ENCODE results near the gene MYO7B. TPM values are rescaled to one million over a fixed set of nuclear protein-coding genes. Genes with fewer than 3 reads are reported as not detected.

The MYO7B gene
- total and polyA plus RNA-seq, 9 of the 15 experiments (the other 6 are each of a cell fraction or from before 2014, with no cell fraction given): 0.08 TPM; not detected in 8

GRCh38 chr2:127574656-127575055, 39.2 kb downstream of the MYO7B start:
- ATAC-seq (no peak), FAIRE-seq (no peak), DNase-seq (ENCODE audit: extremely low read depth in 1 of 4, low spot score in 3 of 4) (no peak)
- peaks cover 64 to 83% of the 10 kb centered on the region in 2 experiments for H3K27me3 ChIP-seq (ENCODE audit: control insufficient read depth in 2 of 2, insufficient read depth in 2 of 2, low read length in 2 of 2)
- no peak overlapping the region for H3K4me2 ChIP-seq (ENCODE audit: insufficient read depth, low read length)
- H3K9ac ChIP-seq (ENCODE audit: insufficient read depth in 1 of 2, low read depth in 2 of 2, low read length in 2 of 2): no peak overlapping the region
- H4K20me1 ChIP-seq (replicated peaks; ENCODE audit: control insufficient read depth, insufficient read depth, low read length): peaks cover 5% of the 10 kb centered on the region
- intact Hi-C loops (cut with micrococcal nuclease) (no loop called here), in situ Hi-C loops (cut with MboI) (no loop called here)
- peaks cover 0 to 11% of the 10 kb centered on the region in 2 experiments; a peak in 2 of 5 replicates for H3K4me1 ChIP-seq (replicated peaks in 1 of 2; ENCODE audit: control insufficient read depth in 2 of 2, insufficient read depth in 2 of 2, low read length in 2 of 2)
- H3K9me3 ChIP-seq (replicated peaks; ENCODE audit: control insufficient read depth, insufficient read depth, low read depth, low read length): no peaks in the 10 kb centered on the region
- H3K79me2 ChIP-seq (ENCODE audit: control insufficient read depth, insufficient read depth, low read length): no peaks in the 10 kb centered on the region
- H3K9me1 ChIP-seq (ENCODE audit: control insufficient read depth, insufficient read depth, low read length): no peaks in the 10 kb centered on the region
- ChIA-PET CTCF (ENCODE audit: low intra/inter-chr PET ratio) (interaction anchor here (0.7 kb wide), 1 partner anchor 21 kb away, joined by 3 read pairs; no protein-coding TSS in a partner anchor), POLR2A (interaction anchor here (2.0 kb wide), 1 partner anchor 48 kb away, joined by 7 read pairs; the partner anchor contains the start of gene IWS1)
- no peak overlapping the region for H2AFZ ChIP-seq (ENCODE audit: low read depth, low read length)
- H3K4me3 ChIP-seq: no peak overlapping the region
- BruUV-seq (replicated peaks): no TSS peak
- no peak overlapping the region for H3K27ac ChIP-seq (ENCODE audit: extremely low read depth, low read depth, low read length)
- 7% methylated on average over 3 of the region's 3 CpGs for WGBS (ENCODE audit: insufficient coverage, low coverage, missing lambda C conversion rate)
- no peaks in the 10 kb centered on the region for H3K36me3 ChIP-seq (ENCODE audit: control insufficient read depth, insufficient read depth, low read length)
- TF ChIP-seq NR1H2 (CRISPR knock-in tag; IDR thresholded peaks at IDR 0.05) (no peak), ZNF239 (CRISPR knock-in tag; IDR thresholded peaks at IDR 0.05) (no peak), GATA2 (CRISPR knock-in tag; IDR thresholded peaks at IDR 0.05) (no peak), XRCC5 (IDR thresholded peaks at IDR 0.05; ENCODE audit: low read depth, low read length) (no peak), ZNF165 (CRISPR knock-in tag; IDR thresholded peaks at IDR 0.05; ENCODE audit: borderline replicate concordance) (no peak), KLF6 (CRISPR knock-in tag; IDR thresholded peaks at IDR 0.05; ENCODE audit: borderline replicate concordance) (no peak), SREBF2 (CRISPR knock-in tag; IDR thresholded peaks at IDR 0.05) (no peak), HNRNPK (IDR thresholded peaks at IDR 0.05; ENCODE audit: low read depth, low read length, poor library complexity, severe bottlenecking) (no peak), ZNF12 (CRISPR knock-in tag; IDR thresholded peaks at IDR 0.05) (no peak)

All from K562 (cell line).